Measurements from ENCODE around the gene MARK4.

Gene MARK4

GRCh38 chr19:45271098-45271734 is 20.1 kb downstream of the MARK4 start:
- in situ Hi-C loops (cut with MboI; ENCODE audit: low sequenced_read_pairs): no loop called here

GRCh38 chr19:45271735-45272108 is 20.7 kb downstream of the MARK4 start:
- in situ Hi-C loops (cut with MboI; ENCODE audit: low sequenced_read_pairs): no loop called here

- in situ Hi-C loops (cut with MboI; ENCODE audit: low sequenced_read_pairs): no loop called here
Observed at GRCh38 chr19:45273521-45273855, 22.4 kb downstream of the MARK4 start.

GRCh38 chr19:45275370-45275971 is 24.4 kb downstream of the MARK4 start:
- in situ Hi-C loops (cut with MboI; ENCODE audit: low sequenced_read_pairs): no loop called here

GRCh38 chr19:45276284-45276687 is 25.2 kb downstream of the MARK4 start:
- in situ Hi-C loops (cut with MboI; ENCODE audit: low sequenced_read_pairs): no loop called here

- in situ Hi-C loops (cut with MboI; ENCODE audit: low sequenced_read_pairs): no loop called here
Observed at GRCh38 chr19:45278087-45278486, 27.0 kb downstream of the MARK4 start.

GRCh38 chr19:45279587-45280192 is 28.6 kb downstream of the MARK4 start:
- in situ Hi-C loops (cut with MboI; ENCODE audit: low sequenced_read_pairs): no loop called here

GRCh38 chr19:45280471-45280961 is 29.4 kb downstream of the MARK4 start:
- in situ Hi-C loops (cut with MboI; ENCODE audit: low sequenced_read_pairs): no loop called here

GRCh38 chr19:45283443-45284033 is 32.5 kb downstream of the MARK4 start:
- in situ Hi-C loops (cut with MboI; ENCODE audit: low sequenced_read_pairs): no loop called here

- in situ Hi-C loops (cut with MboI; ENCODE audit: low sequenced_read_pairs): no loop called here
Observed at GRCh38 chr19:45290381-45290931, 39.4 kb downstream of the MARK4 start.

- in situ Hi-C loops (cut with MboI; ENCODE audit: low sequenced_read_pairs): no loop called here
Observed at GRCh38 chr19:45291834-45292233, 40.8 kb downstream of the MARK4 start.

GRCh38 chr19:45293682-45294081 is 42.6 kb downstream of the MARK4 start:
- in situ Hi-C loops (cut with MboI; ENCODE audit: low sequenced_read_pairs): no loop called here

GRCh38 chr19:45294291-45295029 is 43.4 kb downstream of the MARK4 start:
- in situ Hi-C loops (cut with MboI; ENCODE audit: low sequenced_read_pairs): no loop called here

GRCh38 chr19:45295873-45296272 is 44.8 kb downstream of the MARK4 start:
- in situ Hi-C loops (cut with MboI; ENCODE audit: low sequenced_read_pairs): no loop called here

- in situ Hi-C loops (cut with MboI; ENCODE audit: low sequenced_read_pairs): no loop called here
Observed at GRCh38 chr19:45296355-45296754, 45.3 kb downstream of the MARK4 start.

GRCh38 chr19:45297674-45298073 is 46.6 kb downstream of the MARK4 start:
- in situ Hi-C loops (cut with MboI; ENCODE audit: low sequenced_read_pairs): no loop called here

- in situ Hi-C loops (cut with MboI; ENCODE audit: low sequenced_read_pairs): no loop called here
Observed at GRCh38 chr19:45298264-45298663, 47.2 kb downstream of the MARK4 start.

- in situ Hi-C loops (cut with MboI; ENCODE audit: low sequenced_read_pairs): no loop called here
Observed at GRCh38 chr19:45299719-45300118, 48.6 kb downstream of the MARK4 start.

- in situ Hi-C loops (cut with MboI; ENCODE audit: low sequenced_read_pairs): no loop called here
Observed at GRCh38 chr19:45302416-45302815, 51.3 kb downstream of the MARK4 start.

- in situ Hi-C loops (cut with MboI; ENCODE audit: low sequenced_read_pairs): no loop called here
Observed at GRCh38 chr19:45303269-45304060, 52.4 kb downstream of the MARK4 start.

All from HL-60/S4 (cell line).